Ishikawa (cell line): ENCODE results near the gene CHD2.

Experiments
- CEBPB ChIP-seq: IDR thresholded peaks from 2 replicates; pipeline ENCODE4 v1.6.1; 2012
- CREB1 ChIP-seq: IDR thresholded peaks from 2 replicates; pipeline ENCODE4 v1.6.1; 2012; ENCODE audit warnings: low read depth
- FOXM1 ChIP-seq: IDR thresholded peaks from 2 replicates; pipeline ENCODE4 v1.6.1; 2012; ENCODE audit warnings: low read depth, borderline replicate concordance
- TEAD4 ChIP-seq: IDR thresholded peaks from 2 replicates; pipeline ENCODE4 v1.6.1; 2012
- YY1 ChIP-seq: IDR thresholded peaks from 2 replicates; pipeline ENCODE4 v1.6.1; 2012; ENCODE audit warnings: low read depth
- TF ChIP-seq, protein P1 (sequence below): IDR thresholded peaks from 2 replicates; pipeline ENCODE4 v1.6.1; 2012; ENCODE audit warnings: low read depth, mild to moderate bottlenecking

DNA sequence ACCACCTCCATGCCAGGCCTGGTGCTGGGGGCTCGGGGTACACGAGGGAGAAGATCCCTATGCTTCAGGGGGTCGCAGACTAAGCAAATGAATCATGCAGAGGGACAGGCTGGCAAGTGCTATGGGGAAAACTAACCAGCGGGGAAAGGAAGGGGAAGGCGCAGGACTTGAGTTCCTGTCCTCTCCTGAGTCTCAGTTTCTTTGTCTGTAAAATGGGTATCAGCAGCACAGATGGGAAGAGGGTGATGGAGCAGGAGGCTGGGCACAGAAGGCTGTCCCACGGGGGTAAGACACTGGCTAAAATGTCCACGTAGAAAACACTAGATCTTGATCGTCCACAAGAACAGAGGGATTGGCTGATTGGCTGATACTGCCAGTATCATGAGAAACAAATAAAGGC is 149.1 kb downstream of the CHD2 start:
- no peak for TF ChIP-seq YY1
- TF ChIP-seq FOXM1, result no peak
- TF ChIP-seq, protein P1, sequence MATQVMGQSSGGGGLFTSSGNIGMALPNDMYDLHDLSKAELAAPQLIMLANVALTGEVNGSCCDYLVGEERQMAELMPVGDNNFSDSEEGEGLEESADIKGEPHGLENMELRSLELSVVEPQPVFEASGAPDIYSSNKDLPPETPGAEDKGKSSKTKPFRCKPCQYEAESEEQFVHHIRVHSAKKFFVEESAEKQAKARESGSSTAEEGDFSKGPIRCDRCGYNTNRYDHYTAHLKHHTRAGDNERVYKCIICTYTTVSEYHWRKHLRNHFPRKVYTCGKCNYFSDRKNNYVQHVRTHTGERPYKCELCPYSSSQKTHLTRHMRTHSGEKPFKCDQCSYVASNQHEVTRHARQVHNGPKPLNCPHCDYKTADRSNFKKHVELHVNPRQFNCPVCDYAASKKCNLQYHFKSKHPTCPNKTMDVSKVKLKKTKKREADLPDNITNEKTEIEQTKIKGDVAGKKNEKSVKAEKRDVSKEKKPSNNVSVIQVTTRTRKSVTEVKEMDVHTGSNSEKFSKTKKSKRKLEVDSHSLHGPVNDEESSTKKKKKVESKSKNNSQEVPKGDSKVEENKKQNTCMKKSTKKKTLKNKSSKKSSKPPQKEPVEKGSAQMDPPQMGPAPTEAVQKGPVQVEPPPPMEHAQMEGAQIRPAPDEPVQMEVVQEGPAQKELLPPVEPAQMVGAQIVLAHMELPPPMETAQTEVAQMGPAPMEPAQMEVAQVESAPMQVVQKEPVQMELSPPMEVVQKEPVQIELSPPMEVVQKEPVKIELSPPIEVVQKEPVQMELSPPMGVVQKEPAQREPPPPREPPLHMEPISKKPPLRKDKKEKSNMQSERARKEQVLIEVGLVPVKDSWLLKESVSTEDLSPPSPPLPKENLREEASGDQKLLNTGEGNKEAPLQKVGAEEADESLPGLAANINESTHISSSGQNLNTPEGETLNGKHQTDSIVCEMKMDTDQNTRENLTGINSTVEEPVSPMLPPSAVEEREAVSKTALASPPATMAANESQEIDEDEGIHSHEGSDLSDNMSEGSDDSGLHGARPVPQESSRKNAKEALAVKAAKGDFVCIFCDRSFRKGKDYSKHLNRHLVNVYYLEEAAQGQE, result no peak
- no peak for TF ChIP-seq CREB1
- TF ChIP-seq TEAD4, result no peak
- TF ChIP-seq CEBPB, result no peak
